ENCODE results near the gene LRRTM2.

LRRTM2 gene

GRCh38 chr5:138833726-138834480 lies 41.2 kb downstream of the LRRTM2 start:
- DNase-seq, result no peak

- no peak for DNase-seq
Measured at GRCh38 chr5:138833080-138833479, 42.1 kb downstream of the LRRTM2 start.

GRCh38 chr5:138832218-138832617 lies 42.9 kb downstream of the LRRTM2 start:
- no peak for DNase-seq

- DNase-seq, result no peak
Measured at GRCh38 chr5:138831703-138832102, 43.4 kb downstream of the LRRTM2 start.

- DNase-seq, result no peak
Measured at GRCh38 chr5:138829341-138829740, 45.8 kb downstream of the LRRTM2 start.

- no peak for DNase-seq
Measured at GRCh38 chr5:138828556-138828955, 46.6 kb downstream of the LRRTM2 start.

GRCh38 chr5:138824924-138825863 lies 49.9 kb downstream of the LRRTM2 start:
- DNase-seq, result no peak

- DNase-seq, result peak; percentile 42
Measured at GRCh38 chr5:138824516-138824915, 50.6 kb downstream of the LRRTM2 start.

GRCh38 chr5:138820695-138821094 lies 54.4 kb downstream of the LRRTM2 start:
- no peak for DNase-seq

GRCh38 chr5:138819081-138819480 lies 56.1 kb downstream of the LRRTM2 start:
- no peak for DNase-seq

Measured in stimulated activated CD8-positive, alpha-beta memory T cell treated with anti-CD3 and anti-CD28 coated beads, Interleukin-4, amount 100 ng/mL, for 48 hours (primary cell).